NCI-H1092 treated with DMSO at 0.1 percent for 48 hours (cell line): ENCODE measurements around the gene KLHDC2.
A peak's percentile ranks its signal among the peaks of the same experiment; 100 is the strongest.
"Not testable (repeated sequence)": the region's sequence is repeated elsewhere in the genome, so short reads cannot be mapped to it uniquely, and the experiment has no call there.

ENCODE experiments used
- DNase-seq: peaks from one replicate; lab custom pipeline; 2025; lab: John Stamatoyannopoulos, UW

KLHDC2 gene

DNA sequence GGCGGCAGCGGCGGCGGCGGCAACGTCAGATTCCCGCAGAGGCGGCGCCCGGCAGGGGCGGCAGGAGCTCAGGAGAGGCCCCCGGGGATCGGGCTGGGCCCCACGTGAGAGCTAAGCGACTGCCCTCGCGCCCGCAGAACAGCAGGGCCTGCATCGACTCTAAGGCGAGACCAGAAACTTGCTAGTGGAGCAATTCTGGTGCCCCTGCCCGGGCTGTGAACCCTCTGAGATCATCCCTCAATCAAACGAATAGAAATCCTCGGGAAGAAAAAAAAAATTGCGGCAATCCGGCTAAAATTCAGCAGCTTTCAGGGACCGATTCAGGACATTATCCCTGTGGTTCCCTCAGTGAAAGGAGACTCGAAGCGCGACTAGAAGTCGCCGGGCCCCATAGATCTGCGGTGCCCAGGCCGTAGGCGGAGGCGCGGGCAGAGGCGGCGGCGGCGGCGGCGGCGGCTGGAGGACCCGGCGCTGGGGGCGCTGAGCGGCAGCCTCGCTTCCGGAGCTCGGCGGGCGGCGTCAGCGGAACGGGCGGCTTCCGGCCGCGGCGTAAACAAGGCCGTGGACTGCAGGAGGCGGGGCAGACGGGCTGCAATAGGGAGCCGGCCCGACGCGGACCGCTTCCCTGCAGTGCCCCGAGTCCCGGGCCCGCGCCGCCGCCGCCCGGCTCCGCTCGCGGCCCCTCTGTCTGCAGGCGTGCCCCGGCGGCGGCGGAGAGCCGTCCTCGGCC lies at the start of gene KLHDC2:
KLHDC2 (plus strand) TSS at position 583 of the 730 bp plus-strand sequence. CDS start 316 bp downstream, outside the sequence.
- peak; percentile 87 for DNase-seq

DNA sequence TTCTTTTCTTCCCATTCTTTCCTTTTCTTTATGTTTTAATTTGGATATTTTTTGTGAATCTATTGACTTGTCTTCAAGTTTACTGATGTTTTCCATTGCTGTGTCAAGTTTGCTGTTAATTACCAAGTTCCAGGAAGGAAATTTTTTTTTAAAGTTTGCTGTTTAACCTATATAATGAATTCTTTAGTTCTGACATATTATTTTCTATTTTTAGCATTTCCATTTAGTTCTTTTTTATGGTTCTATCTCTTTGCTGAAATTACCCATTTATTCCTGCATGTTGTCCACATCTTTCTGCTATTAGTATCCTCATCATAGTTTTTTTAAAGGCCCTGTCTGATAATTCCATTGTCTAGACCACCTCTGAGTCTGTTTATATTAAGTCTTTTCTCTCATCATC lies 47.2 kb upstream of the KLHDC2 start:
- no peak for DNase-seq

- not testable (repeated sequence) for DNase-seq
Observed at GRCh38 chr14:49721733-49722435, 46.1 kb upstream of the KLHDC2 start.

DNA sequence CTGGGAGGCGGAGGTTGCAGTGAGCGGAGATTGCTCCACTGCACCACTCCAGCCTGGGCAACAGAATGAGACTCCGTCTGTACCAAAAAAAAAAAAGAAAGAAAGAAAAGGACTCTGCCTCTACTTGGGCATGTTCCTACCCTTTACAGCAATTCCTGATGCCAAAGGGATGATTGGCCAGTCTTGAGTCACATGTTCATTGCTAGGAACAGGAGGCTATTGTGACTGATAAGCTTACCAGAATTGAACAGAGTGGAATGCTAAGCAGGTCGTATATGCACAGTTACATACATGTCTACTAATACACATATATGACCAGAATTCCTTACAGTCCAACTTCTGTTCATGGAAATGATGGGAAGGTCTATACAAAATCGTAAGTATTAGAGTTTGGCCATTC lies 40.8 kb upstream of the KLHDC2 start:
- no peak for DNase-seq

GRCh38 chr14:49732896-49733295 lies 35.1 kb upstream of the KLHDC2 start:
- no peak for DNase-seq

DNA sequence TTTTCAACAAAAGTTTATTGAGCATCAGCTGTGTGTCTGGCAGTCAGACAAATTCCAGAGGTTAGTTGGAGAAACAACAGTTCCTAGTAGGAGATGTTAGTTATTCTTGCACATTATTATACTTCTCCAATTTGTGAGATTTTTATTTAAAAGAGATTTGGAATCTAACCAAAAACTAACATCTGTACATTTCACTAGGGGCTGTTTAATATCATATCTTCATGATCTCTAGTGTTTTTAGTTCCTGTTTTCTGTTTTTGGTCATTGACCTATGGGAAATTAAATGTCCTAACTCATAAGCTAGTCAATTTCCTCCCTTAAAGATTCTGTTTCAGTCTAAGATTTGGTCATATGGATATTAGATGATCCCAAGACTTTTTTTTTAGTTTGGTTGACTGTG lies 34.1 kb upstream of the KLHDC2 start:
- no peak for DNase-seq

- not testable (repeated sequence) for DNase-seq
Observed at GRCh38 chr14:49735669-49736068, 32.3 kb upstream of the KLHDC2 start.

GRCh38 chr14:49745191-49745590 lies 22.8 kb upstream of the KLHDC2 start:
- no peak for DNase-seq

GRCh38 chr14:49746476-49746875 lies 21.5 kb upstream of the KLHDC2 start:
- not testable (repeated sequence) for DNase-seq

GRCh38 chr14:49754570-49755097 lies 13.3 kb upstream of the KLHDC2 start:
- no peak for DNase-seq

DNA sequence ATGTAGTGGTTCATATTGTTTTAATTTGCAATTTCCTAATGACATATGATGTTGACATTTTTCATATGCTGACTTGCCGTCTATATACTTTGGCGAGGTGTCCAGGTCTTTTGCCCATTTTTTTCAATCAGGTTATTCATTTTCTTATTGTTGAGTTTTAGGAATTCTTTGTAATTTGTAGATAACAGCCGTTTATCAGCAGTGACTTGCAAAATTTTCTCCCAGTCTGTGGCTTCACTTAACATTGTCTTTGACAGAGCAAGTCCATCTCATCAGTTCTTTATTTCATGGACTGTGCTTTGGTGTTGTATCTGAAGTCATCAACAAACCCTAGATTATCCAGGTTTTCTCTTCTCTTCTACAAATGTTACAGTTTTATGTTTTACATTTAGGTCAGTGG lies 12.6 kb upstream of the KLHDC2 start:
- no peak for DNase-seq

DNA sequence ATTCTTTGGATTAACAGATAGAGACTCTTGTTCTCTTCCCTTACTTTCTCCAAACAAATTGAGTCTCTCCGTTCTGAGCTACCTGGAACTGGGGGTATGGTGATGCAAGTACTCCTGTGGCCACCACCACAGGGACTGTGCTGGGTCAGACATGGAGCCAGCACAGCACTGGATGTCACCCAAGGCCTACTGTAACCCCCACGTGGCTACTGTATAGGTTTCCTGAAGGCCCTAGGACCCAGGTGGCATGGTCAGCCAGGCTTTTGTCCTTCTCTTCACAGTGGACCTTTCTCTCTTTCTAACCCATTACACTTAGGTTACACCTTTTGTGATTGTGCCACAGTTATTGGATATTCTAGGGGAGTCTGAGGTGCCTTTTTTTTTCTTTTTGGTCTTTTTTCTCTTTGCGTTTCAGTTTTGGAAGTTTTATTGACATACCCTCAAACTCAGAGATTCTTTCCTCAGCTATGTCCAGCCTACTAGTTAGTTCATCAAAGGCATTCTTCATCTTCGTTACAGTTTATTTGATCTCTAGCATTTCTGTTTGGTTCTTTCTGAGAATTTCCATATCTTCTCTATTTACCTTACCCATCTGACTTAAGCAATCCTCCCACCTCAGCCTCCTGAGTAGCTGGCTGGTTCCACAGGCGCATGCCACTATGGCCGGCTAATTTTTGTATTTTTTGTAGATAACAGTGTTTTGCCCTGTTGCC lies 6.0 kb upstream of the KLHDC2 start:
- DNase-seq = no peak

DNA sequence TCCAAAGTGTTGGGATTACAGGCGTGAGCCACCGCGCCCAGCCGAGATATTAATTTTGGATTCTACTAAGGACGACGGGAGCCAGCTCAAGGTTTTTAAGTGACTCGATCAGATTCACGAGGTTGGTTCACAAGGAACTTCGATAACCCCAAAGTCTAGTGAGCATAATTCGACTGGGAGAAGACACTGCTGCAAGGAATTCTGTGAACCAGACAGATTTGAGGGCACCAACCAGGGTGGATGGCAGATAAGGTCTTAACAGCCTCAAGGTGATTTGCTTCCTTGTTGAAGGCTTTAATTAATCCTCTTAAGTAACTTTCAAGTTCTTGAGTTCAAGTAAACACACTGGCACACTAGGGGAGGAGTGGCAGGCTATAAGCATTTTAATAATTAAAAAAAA lies 1.1 kb upstream of the KLHDC2 start:
- DNase-seq = no peak

DNA sequence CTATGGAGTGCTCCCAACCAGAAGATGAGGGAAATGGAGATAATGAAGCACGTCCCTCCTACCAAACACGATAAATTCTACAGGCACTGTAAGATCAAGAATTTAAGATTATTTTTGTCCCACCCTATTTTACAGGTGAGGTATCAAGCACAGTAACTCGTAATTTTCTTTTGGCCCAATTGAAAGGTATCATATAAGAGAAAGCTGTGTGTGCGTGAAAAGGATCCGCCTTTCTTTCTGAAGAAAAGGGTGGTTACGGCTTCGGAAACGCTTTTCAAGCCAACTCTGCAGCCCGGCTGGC lies 733 bp upstream of the KLHDC2 start:
- DNase-seq = no peak

DNA sequence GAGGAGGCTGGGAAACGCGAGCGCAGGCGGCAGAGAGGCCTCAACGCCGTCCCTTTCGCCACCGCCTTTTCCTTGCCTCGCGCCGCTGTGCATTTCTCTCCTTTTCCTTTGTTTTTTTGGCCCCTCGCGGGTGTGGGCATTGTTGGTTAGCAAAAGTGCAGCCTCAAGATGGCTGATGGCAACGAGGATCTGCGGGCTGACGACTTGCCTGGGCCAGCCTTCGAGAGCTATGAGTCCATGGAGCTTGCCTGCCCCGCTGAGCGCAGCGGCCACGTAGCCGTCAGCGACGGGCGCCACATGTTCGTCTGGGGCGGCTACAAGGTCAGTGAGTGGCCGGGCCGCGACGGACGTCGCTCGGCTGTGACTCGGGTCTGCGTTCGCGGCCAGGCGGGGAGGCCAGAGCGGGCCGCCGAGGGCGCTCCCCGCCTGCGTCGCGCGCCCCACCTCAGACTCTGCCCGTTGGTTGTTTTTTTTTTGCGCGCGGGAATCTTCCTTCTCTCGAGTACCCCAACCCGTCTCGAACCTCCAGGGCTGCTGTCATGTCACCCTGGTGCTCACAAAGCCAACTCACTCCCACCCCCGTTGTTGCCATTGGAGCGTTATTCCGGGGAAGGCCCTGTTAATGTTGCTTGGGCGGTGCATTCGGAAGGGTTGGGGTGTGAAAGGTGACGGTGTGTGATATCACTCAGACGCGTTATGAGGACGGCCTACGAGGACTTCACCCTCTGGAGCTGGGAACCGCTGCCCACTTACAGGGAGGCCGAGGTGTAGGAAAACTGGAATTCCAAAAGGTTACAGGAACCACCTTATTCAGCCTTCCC lies 558 bp downstream of the KLHDC2 start:
- peak; percentile 66 for DNase-seq

GRCh38 chr14:49769171-49769570 lies 1.2 kb downstream of the KLHDC2 start:
- no peak for DNase-seq

DNA sequence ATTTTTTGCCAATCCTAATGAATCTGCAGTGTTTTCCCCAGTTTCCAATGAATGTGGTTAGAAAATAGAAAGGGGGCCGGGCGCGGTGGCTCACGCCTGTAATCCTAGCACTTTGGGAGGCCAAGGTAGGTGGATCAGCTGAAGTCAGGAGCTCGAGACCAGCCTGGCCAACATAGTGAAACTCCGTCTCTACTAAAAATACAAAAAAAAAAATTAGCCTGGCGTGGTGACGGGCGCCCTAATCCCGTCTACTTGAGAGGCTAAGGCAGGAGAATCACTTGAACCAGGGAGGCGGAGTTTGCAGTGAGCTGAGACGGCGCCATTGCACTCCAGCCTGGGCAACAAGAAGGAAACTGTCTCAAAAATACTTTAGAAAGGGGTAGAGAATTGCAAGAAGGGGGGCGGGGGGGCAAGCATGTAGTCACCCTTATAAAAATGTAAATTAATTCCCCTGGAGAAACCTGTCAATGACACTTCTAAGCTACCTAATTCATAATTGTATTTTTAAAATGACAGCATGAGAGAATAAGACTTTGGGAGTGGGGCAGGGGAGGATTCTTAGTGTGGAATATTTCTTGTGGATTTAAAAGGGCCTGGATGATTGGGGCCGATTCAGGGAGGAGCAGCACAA lies 1.7 kb downstream of the KLHDC2 start:
- no peak for DNase-seq

- no peak for DNase-seq
Observed at GRCh38 chr14:49770212-49770817, 2.4 kb downstream of the KLHDC2 start.

- DNase-seq = not testable (repeated sequence)
Observed at GRCh38 chr14:49771691-49772090, 3.7 kb downstream of the KLHDC2 start.

- no peak for DNase-seq
Observed at GRCh38 chr14:49774106-49774505, 6.2 kb downstream of the KLHDC2 start.

- DNase-seq = no peak
Observed at GRCh38 chr14:49778421-49778820, 10.5 kb downstream of the KLHDC2 start.
